ENCODE measurements around the gene HOXB5.

Gene HOXB5

DNA sequence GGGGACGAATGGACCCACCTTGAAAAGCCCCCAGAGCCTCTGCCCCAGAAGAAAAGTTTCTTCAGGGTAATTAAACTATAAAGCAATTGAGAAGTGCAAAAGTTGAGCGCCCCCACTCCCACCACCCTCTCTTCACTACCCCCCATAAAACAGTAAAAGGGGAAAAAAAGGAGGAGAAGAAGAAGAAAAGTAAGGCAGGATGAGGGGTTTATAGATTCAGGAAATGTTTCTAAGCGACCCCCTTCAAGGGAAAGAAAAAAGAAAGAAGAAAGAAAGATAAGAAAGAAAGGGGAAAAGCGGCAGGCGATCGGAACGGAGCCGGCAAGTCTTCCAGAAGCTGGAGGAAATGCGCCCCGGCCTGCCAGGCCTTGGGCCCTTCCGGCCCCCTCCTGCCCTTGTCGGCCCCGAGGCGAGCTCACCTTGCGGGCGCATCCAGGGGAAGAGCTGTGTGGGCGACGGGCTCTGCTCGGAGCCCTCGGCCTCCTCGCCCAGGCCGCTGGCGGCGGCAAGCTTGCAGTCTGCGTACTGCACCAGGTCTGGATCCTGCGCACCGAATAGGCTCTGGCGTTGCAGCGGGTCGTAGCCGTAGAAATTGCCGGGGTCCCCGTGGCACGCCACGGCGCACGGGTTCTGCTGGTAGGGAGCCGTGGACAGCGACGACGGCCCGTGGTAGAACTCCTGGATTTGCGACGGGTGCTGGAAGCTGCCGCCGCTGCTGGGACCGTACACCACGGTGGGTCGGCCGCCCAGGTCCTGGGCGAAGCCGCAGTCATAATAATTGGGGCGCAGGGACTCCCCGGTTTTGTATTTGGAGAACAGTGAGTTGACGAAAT, 20.5 kb upstream of the HOXB5 start:
- DNase-seq (ENCODE audit: low read depth in 2 of 2): no peak
- TF ChIP-seq, protein P1, sequence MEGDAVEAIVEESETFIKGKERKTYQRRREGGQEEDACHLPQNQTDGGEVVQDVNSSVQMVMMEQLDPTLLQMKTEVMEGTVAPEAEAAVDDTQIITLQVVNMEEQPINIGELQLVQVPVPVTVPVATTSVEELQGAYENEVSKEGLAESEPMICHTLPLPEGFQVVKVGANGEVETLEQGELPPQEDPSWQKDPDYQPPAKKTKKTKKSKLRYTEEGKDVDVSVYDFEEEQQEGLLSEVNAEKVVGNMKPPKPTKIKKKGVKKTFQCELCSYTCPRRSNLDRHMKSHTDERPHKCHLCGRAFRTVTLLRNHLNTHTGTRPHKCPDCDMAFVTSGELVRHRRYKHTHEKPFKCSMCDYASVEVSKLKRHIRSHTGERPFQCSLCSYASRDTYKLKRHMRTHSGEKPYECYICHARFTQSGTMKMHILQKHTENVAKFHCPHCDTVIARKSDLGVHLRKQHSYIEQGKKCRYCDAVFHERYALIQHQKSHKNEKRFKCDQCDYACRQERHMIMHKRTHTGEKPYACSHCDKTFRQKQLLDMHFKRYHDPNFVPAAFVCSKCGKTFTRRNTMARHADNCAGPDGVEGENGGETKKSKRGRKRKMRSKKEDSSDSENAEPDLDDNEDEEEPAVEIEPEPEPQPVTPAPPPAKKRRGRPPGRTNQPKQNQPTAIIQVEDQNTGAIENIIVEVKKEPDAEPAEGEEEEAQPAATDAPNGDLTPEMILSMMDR (IDR thresholded peaks at IDR 0.05; ENCODE audit: low read depth, low read length): no peak
- no peak overlapping the region for H3K4me3 ChIP-seq (replicated peaks in 1 of 2; ENCODE audit: low read depth in 2 of 2, low read length in 2 of 2)

DNA sequence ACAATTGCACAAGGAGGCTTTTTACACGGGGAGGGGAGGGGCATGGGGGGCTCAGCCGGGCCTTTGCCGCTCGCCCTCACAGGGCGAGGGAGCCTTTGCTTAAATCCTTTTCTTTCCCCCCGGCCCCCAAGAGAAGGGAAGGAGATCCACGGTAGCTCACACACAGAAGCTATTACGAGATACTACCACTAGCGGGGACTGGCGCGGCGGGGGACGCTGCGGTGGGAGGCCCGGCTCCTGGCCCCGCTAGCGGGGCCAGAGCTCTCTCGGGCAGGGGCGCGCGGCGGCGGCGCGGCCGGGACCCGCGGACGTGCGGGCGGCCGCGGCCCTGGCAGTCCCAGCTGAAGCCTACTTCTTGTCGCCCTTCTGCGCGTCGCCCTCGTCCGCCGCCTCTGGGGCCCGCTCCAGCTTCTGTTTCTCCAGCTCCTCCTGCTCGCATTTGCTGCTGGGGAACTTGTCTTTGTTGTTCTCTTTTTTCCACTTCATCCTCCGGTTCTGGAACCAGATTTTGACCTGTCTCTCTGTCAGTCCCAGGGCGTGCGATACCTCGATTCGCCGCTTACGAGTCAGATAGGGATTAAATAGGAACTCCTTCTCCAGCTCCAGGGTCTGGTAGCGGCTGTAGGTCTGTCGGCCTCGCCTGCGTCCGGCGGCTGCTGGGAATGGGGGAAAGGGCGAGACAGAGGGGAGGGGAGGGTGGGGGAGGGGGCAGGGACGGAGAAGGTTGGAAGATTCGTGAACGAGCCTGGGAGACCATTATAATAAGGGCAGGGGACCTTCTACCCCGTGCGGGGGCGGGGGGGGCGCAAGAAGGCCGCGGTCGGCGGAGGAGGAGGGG, 19.5 kb upstream of the HOXB5 start:
- TF ChIP-seq, protein P1 (IDR thresholded peaks at IDR 0.05; ENCODE audit: low read depth, low read length): peak; percentile 38
- no peak overlapping the region for H3K4me3 ChIP-seq (replicated peaks in 1 of 2; ENCODE audit: low read depth in 2 of 2, low read length in 2 of 2)

DNA sequence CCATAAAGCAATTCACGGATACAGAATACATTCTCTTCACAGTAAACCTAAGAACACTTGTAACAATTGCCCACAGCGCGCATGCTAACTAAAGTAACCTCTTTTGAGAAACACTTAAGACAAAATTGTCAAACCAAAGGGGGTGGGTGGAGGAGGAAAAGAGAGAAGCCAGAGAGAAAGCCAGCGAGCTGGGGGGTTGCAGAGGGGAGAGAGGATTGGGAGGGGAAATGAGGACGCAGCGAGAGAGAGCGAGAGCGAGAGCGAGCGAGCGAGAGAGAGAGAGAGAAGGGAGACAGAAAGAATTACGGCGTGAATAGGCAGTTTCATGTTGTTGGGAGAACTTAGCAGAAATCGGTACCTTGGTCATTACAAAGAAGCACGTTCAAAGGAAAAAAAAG, 18.9 kb upstream of the HOXB5 start:
- H3K4me3 ChIP-seq (replicated peaks in 1 of 2; ENCODE audit: low read depth in 2 of 2, low read length in 2 of 2): no peak overlapping the region
- TF ChIP-seq, protein P1 (IDR thresholded peaks at IDR 0.05; ENCODE audit: low read depth, low read length): no peak
- no peak for DNase-seq (ENCODE audit: low read depth in 2 of 2)

More for the DNA sequence above, 19.5 kb upstream of the HOXB5 start:
- no peak for DNase-seq (ENCODE audit: low read depth in 2 of 2)

DNA sequence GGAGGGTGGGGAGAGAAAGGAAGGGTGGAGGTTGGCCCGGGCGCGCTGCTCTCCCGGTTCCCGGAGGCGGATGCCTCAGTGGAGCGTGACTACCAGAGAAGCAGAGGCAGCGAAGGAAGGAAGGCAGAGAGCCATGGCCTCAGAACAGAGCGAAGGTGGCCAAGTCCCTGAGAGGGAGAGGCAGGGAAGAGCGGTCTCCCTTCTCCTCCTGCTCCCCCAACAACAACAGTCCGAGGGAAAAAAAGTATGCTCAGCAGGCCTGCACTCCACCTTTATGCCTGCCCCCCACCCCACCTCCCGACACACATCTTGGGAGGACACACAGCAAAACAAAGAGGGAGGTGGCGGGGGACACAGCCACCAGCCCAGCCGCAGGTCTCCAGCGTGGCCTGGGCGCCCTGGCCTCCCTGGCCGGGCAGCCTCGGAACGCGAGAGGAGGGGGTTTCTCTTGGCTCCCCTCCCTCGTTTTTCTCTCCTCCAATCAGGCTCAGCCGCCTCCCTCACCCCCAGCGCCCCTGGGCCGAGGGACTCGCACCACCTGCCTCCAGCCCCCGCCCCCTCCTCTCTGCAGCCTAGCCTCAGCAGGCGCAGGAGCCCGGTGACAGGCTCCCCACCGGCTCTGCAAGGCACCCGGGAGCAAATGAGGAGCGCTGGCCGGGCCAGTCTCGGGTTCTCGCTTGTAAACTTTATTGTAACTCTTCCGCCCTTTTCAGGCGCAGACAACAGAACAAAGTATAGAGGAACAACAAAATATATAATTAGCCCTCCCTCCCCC, 18.3 kb upstream of the HOXB5 start:
- no peak for DNase-seq (ENCODE audit: low read depth in 2 of 2)
- TF ChIP-seq, protein P1 (IDR thresholded peaks at IDR 0.05; ENCODE audit: low read depth, low read length): no peak
- H3K4me3 ChIP-seq (replicated peaks in 1 of 2; ENCODE audit: low read depth in 2 of 2, low read length in 2 of 2): no peak overlapping the region

DNA sequence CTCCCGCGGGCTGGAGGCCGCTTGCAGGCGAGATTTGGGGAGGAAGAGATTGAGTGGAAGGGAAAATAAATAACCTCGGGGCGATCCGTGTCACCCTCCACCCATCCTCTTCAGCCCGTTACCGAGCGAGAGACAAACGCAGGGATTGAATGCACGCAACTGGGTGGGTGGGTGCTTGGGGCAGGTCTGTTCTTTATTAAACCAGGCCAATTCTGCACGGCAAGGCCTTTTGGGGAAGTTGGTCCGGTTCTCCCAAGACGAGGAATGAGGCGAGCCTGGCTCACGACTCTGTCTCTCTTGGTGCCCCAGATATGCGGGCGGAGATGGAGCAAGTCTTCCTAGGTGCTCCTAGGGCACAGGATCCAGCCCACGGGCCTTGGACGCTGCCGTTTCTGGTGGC, 17.6 kb upstream of the HOXB5 start:
- TF ChIP-seq, protein P1 (IDR thresholded peaks at IDR 0.05; ENCODE audit: low read depth, low read length): no peak
- DNase-seq (ENCODE audit: low read depth in 2 of 2): no peak
- H3K4me3 ChIP-seq (replicated peaks in 1 of 2; ENCODE audit: low read depth in 2 of 2, low read length in 2 of 2): peak overlapping the region in 1 of 2 donors; percentile 4

All from cardiac fibroblast (primary cell).